Measurements from ENCODE around the gene PFKFB2.

- TF ChIP-seq EZH2 (IDR thresholded peaks at IDR 0.05), result no peak
- TF ChIP-seq POLR2AphosphoS5 (IDR thresholded peaks at IDR 0.05; ENCODE audit: borderline replicate concordance, low read depth, low read length), result no peak
These were observed 19.2 kb downstream of the PFKFB2 start for GRCh38 chr1:207072233-207072632.

All from SK-N-MC (cell line).